HG03378 (cell line): ENCODE results near the gene GALNS.
"Not testable (repeated sequence)": the region's sequence is repeated elsewhere in the genome, so short reads cannot be mapped to it uniquely, and the experiment has no call there.

Experiments used
- ATAC-seq: cut with Tn5 transposase; IDR thresholded peaks from one replicate; pipeline ENCODE4 v1.9.1; 2021; ENCODE audit warnings: mild to moderate bottlenecking, moderate library complexity; ENCODE audit not compliant: unreplicated experiment

GALNS gene

GRCh38 chr16:88807142-88807625 lies 49.6 kb downstream of the GALNS start:
- ATAC-seq, result no peak

DNA sequence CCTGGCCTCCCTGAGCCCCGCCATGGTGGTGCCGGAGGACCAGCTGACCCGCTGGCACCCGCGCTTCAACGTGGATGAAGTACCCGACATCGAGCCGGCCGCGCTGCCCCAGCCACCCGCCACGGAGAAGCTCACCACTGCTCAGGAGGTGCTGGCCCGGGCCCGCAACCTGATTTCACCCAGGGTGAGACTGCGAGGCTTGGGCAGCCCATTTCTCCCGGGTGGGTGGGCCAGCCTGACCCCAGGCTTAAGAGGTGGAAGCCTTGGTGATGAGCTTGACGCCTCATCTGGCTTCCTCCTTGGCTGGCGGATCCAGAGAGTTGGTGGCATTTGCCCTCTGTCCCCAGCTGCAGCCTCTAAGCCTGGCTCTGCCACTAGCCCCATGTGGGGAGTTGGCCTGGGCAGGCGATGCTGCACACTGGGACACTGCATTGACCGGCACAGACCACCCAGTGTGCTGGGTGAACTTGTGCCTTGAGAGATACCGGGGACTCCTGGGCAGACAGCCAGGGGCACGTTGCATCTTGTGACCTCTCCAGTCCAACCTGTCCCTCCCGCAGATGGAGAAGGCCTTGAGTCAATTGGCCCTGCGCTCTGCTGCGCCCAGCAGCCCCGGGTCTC lies 50.1 kb downstream of the GALNS start:
- no peak for ATAC-seq

GRCh38 chr16:88805887-88806393 lies 50.8 kb downstream of the GALNS start:
- ATAC-seq, result no peak

- ATAC-seq, result no peak
These were observed 51.4 kb downstream of the GALNS start for GRCh38 chr16:88805340-88805715.

GRCh38 chr16:88804552-88805339 lies 52.0 kb downstream of the GALNS start:
- no peak for ATAC-seq

DNA sequence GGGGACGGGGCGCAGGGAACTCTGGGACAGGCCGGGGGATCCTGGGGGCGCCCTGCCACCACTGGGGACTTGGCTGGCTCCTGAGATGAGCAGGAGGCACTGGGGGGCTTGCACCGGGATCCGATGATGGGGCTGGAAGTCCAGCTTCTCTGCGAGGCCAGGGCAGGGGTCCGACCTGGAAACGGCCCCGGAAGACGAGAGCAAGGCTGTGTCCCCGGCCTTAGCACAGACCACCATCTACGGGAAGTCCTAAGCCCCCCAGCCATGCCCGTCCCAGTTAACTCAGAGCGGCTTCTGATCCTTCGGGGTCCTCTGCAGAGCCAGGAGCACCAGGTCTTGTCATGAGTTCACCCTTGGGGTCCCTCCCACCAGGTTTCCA lies 52.6 kb downstream of the GALNS start:
- no peak for ATAC-seq

DNA sequence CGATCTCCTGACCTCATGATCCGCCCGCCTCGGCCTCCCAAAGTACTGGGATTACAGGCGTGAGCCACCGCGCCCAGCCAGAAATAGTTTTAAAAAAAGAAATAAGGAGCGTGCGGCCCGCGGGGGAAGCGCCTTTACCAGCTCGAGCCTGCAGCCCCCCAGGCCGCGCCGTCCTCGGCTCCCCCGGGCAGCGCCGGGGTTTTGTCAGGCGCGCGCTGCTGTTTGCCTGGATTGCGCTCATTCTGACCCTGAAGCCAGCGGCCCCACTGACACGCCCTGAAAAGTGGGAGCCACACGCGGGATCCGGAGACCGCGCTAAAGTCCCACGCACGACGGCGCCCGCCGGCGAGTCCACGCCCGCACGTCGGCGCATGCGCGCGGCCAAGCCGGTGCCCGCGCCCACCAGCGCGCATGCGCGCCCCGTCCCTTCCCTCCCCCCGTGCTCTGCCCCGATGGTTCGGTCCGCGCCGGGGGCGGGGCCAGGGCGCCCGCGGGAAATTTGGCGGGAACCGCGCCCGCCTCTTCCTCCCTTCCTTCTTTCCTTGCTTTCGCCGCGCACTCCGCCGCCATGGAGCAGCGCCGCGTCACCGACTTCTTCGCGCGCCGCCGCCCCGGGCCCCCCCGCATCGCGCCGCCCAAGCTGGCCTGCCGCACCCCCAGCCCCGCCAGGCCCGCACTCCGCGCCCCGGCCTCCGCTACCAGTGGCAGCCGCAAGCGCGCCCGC lies 53.3 kb downstream of the GALNS start, which contains the start of gene CDT1:
Gene CDT1, plus strand, starts transcription at position 526 of the 724 bp plus-strand sequence. Its CDS starts 43 bp downstream, at position 569.
- no peak for ATAC-seq

DNA sequence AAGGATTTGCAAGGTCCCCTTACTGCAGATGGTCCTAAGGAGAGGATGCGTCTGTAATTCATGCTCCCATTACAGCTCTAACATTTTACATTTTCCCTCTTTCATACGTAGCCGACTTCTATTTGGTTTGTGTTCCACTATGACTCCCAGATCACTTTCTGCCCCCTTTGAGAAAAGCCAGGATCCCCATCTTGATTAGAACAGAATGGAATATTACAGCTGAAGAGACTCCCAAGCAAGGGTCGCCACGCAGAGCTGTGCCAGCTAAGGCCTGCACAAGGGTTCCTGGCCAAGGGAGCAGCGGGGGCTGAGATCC lies 56.5 kb downstream of the GALNS start:
- ATAC-seq, result no peak

DNA sequence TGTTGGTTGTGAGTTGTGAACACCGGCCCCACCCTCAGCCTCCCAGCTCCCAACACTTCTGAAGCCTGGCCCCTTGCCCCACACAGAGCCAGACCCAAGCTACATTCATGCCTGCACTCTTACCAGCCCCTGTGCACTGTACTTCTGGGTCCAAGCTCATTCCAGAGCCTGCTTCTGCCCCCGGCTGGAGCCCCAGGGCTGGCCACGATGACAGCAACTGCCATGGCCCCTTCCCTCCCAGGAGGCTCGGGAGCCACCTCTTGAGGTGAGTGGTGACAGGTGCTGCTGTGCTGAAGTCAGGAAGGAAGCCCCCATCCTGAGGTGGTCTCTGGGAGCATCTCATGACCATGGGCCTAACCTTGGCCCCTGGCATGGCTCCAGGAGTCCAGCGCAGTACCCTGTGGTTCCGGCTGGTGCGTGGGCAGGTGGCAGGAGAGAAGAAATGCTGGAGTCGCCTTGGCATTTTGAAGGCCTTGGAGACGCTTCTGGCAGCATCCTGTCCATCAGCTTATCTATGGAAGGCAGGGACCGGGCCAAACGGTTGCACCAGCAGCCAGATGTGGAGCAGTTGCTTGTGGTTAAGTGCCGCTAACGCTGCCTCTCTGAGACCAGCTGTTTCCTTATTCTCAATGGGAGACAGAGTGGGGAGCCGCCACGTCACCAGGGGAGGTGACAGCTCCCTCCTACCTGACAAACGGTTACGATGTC lies 57.0 kb downstream of the GALNS start:
- no peak for ATAC-seq

- no peak for ATAC-seq
These were observed 57.8 kb downstream of the GALNS start for GRCh38 chr16:88798772-88799455.

DNA sequence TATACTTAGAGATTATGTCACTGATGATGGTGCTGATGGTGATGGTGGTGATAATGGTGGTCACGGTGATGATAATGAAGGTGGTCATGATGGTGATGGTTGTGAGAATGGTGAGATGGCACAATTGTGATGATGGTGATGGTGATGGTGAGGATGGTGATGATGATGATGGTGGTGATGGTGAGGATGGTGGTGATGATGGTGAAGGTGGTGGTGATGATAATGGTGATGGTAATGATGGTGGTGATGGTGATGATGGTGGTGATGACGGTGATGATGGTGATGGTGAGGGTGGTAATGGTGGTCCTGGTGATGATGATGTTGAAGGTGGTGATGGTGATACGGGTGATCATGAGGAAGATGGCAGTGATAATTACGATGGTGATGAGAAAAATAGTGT lies 58.7 kb downstream of the GALNS start:
- ATAC-seq, result no peak

GRCh38 chr16:88796278-88796677 lies 60.5 kb downstream of the GALNS start:
- no peak for ATAC-seq

GRCh38 chr16:88793251-88793954 lies 63.3 kb downstream of the GALNS start:
- no peak for ATAC-seq

DNA sequence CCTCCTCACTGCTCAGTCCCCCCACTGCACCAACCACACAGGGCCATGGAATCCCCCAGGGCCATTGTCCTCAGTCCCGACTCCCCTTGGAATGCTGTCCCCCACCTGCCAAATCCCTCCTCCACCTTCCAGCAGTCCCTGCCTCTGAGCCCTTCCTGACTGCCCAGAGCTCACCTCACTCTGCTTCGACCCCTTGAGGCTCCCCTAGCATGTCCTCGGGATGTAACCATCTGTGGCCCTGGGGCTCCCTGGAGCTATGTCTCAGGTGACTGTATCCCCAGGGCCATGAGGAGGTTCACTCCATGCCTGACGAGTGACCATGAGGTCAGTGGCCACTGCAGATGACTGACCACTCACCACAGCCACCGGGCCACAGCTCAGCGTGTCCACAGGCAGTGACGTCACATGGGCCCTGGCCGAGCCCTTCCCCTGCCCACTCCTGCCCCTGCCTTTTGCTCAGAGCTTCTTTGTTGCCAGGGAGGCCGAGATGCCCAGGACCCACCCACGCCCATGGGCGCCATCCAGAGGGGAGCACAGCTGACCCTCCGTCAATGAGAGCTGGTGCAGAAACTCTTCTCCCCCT lies 64.0 kb downstream of the GALNS start:
- ATAC-seq, result no peak

DNA sequence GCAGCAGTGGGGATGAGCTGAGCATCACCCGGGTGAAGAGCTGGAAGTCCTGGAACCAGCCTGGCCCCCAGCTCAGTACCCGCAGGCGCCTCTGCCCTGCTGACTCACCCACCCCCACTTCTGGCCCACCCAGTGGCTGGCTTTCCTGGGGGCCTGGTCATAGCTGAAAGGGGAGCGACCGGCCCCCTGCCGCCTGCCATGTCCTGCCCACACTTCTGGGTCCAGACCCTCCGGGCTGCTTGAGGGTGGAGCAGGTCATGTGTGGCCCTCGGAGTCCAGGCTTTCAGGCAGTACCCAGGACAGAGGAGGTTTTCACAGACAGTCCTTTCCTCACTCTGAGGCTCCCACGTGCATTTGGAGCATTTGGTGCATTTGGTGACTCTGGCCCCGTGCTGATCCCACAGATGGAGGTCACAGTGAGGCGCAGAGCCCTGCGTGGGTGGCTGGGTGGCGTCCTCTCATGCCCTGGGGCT lies 64.6 kb downstream of the GALNS start:
- ATAC-seq, result no peak

GRCh38 chr16:88790312-88791211 lies 66.2 kb downstream of the GALNS start:
- no peak for ATAC-seq

GRCh38 chr16:88789594-88789993 lies 67.2 kb downstream of the GALNS start:
- ATAC-seq, result no peak

GRCh38 chr16:88788749-88789148 lies 68.0 kb downstream of the GALNS start:
- ATAC-seq, result not testable (repeated sequence)
